Thoracic aorta (tissue), 2 donors: ENCODE measurements around the gene NSUN6. TPM values are rescaled to one million over a fixed set of nuclear protein-coding genes. Genes with fewer than 3 reads are reported as not detected.

Source experiments
- ATAC-seq: fragments of 150-250 bp; one replicate; pipeline ENCODE4 v1.8.0; 2017; ENCODE audit warnings: low read depth; ENCODE audit not compliant: insufficient number of reproducible peaks, low FRiP score
- DNase-seq: peaks from one replicate; pipeline ENCODE4 v3.0.0-alpha.2; 2020; ENCODE audit warnings: low spot score
- H3K27ac ChIP-seq, 2 donors: fragments of 200-600 bp; sonication (generic); 1 replicate in 1 of 2; 2 replicates in 1 of 2; pipeline ENCODE4 v1.5.1; 2016; ENCODE audit warnings: mild to moderate bottlenecking in 2 of 2, moderate library complexity in 2 of 2
- H3K27me3 ChIP-seq: fragments of 200-600 bp; sonication (generic); replicated peaks from 2 replicates; pipeline ENCODE4 v1.6.0; 2016; ENCODE audit warnings: mild to moderate bottlenecking; ENCODE audit not compliant: insufficient read depth
- H3K36me3 ChIP-seq: fragments of 200-600 bp; sonication (generic); one replicate; pipeline ENCODE4 v1.5.1; 2016
- H3K4me1 ChIP-seq, 2 donors: fragments of 200-600 bp; sonication (generic); 1 replicate in 1 of 2; 2 replicates in 1 of 2; pipeline versions ENCODE4 v1.5.1 to v1.6.0; 2016; ENCODE audit warnings: low read depth in 2 of 2, mild to moderate bottlenecking in 1 of 2; ENCODE audit not compliant: control insufficient read depth in 1 of 2
- H3K4me3 ChIP-seq: fragments of 200-600 bp; sonication (generic); 2 replicates; pipeline ENCODE4 v1.5.1; 2016; ENCODE audit warnings: mild to moderate bottlenecking
- H3K9me3 ChIP-seq: fragments of 200-600 bp; sonication (generic); 2 replicates; pipeline ENCODE4 v1.5.1; 2016
- total RNA-seq, 2 donors: library from RNA; depleted of rRNA; stranded (reverse); fragments of >200 nt; gene quantifications; one replicate each; pipeline versions ENCODE4 v1.1.0 to v1.2.3, GENCODE V29; 2016
- TF ChIP-seq, protein P1 (sequence below): fragments of 200-600 bp; sonication (generic); IDR thresholded peaks from one replicate; pipeline ENCODE4 v1.5.1; 2019; ENCODE audit warnings: antibody characterized with exemption

The NSUN6 gene
- total RNA-seq, 2 donors from 2014 or later, result 12.7 to 19.8 TPM

DNA sequence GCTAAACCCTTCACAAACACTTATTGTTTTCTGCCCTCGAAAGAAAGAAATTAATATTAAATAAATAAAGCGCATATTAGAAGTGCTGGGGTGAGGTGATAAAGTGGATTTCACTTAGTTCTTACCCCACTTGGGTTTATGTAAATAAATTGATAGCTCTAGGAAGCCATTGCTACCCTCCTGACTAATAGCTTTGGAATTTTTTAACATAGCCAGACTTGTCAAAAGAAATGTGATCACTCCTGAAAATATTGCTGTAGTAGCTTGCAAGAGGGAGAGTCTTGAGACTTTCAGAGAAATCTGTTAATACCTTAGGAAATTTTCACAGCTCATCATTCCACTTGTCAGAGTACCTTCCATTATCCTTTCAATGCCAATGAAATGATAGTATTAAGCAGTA lies 15.4 kb upstream of the NSUN6 start:
- Histone ChIP-seq H3K4me3 (no peak overlapping the region), H3K27ac (no peak overlapping the region), H3K27me3 (no peaks in the 10 kb centered on the region), H3K9me3 (no peaks in the 10 kb centered on the region), H3K36me3 (peaks cover 13% of the 10 kb centered on the region), H3K4me1 (peaks cover 8 to 45% of the 10 kb centered on the region in 2 donors)
- TF ChIP-seq, protein P1, sequence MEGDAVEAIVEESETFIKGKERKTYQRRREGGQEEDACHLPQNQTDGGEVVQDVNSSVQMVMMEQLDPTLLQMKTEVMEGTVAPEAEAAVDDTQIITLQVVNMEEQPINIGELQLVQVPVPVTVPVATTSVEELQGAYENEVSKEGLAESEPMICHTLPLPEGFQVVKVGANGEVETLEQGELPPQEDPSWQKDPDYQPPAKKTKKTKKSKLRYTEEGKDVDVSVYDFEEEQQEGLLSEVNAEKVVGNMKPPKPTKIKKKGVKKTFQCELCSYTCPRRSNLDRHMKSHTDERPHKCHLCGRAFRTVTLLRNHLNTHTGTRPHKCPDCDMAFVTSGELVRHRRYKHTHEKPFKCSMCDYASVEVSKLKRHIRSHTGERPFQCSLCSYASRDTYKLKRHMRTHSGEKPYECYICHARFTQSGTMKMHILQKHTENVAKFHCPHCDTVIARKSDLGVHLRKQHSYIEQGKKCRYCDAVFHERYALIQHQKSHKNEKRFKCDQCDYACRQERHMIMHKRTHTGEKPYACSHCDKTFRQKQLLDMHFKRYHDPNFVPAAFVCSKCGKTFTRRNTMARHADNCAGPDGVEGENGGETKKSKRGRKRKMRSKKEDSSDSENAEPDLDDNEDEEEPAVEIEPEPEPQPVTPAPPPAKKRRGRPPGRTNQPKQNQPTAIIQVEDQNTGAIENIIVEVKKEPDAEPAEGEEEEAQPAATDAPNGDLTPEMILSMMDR, result no peak
- ATAC-seq, result no peak
- no peak for DNase-seq

DNA sequence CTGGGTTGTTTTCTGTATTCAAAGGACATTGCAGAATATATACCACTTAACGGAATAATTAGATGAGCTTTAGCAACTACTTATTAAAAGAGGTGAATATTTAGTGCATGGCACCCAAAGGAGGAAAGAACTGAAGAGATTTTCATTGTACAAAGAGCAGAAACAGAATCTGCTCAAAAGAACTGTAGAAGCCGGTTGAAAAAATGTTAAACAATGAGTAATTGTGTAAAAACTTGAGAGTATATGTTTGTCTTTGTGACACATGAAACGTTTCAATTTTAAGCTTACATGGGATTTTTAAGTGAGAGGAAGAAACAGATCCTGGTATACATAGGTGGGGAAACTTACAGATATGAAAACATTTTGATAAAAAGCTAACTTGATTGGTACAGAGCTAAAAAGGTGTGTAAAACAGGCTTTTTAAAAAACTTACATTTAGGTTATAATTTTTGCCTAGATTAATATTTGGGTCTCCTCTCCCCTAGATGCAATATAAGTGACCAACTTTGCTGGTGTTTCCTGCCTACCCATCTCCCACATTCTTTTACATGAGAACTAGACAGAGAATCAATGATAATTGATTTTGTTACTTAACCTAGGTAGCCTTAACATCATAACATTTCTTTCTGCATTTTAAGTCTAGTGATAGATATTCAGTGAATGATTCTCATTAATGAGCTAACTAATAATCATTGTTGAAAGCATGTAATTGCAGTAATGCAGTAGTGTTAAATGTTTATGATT lies 14.6 kb upstream of the NSUN6 start:
- no peak for ATAC-seq
- Histone ChIP-seq H3K36me3 (peaks cover 5% of the 10 kb centered on the region), H3K27ac (no peak overlapping the region), H3K9me3 (no peaks in the 10 kb centered on the region), H3K27me3 (no peaks in the 10 kb centered on the region), H3K4me3 (no peak overlapping the region), H3K4me1 (peaks cover 14 to 54% of the 10 kb centered on the region in 2 donors)
- TF ChIP-seq, protein P1, result no peak
- DNase-seq, result no peak

DNA sequence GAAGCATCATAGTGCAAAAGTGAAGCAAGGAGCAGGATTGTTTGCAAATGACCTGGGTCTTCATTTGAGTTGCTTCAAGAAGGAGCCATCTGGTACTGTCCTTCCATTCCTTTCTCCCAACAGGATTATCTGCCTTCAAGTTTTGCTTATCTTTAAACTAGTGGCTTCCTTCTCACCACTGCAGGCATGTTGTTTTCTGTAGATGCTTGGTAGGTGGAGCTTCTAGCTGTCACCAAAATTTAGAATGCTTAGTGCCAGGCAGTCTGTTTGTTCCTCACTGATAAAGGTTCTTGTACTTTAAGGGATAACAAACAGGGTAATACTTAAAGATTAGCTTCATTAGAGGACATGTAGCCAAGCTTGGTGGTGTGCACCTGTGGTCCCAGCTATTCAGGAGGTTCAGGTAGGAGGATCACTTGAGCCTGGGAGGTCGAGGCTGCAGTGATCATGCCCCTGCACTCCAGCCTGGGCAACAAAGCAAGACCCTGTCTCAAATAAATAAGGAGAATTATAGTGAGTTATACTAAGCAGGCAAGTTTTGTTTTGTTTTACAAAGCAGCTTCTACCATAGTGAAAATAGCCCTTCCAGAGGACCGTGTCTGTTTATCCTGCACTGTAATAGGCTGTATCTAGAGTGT lies 13.6 kb upstream of the NSUN6 start:
- no peak overlapping the region for H3K4me3 ChIP-seq
- DNase-seq (no peak), ATAC-seq (no peak)
- no peak overlapping the region for H3K27ac ChIP-seq
- peaks cover under 1% of the 10 kb centered on the region for H3K36me3 ChIP-seq
- TF ChIP-seq, protein P1, result no peak
- peaks cover 18 to 62% of the 10 kb centered on the region in 2 donors for H3K4me1 ChIP-seq
- no peaks in the 10 kb centered on the region for H3K9me3 ChIP-seq
- H3K27me3 ChIP-seq, result no peaks in the 10 kb centered on the region

DNA sequence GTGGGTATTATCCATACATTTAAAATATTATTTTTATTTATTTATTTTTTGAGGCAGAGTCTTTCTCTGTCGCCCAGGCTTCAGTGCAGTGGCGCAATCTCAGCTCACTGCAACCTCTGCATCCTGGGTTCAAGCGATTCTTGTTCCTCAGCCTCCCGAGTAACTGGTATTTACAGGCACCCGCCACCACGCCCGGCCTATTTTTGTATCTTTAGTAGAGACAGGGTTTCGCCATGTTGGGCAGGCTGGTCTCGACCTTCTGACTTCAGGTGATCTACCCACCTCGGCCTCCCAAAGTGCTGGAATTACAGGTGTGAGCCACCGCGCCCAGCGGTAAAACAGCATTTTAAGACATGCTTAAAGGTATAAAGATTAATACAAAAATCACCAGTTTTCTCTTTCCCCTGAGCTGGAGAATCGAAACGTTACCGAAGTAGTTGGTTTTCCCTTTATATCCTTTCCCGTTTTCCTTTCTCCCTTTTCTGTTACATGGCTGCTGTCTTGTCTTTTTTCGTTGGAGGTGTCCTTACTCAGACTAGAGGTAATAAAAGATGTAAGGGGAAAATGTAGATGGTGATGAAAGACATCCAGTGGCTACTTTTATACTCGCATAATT lies 9.5 kb upstream of the NSUN6 start:
- no peak for DNase-seq
- H3K4me3 ChIP-seq, result peak overlapping the region; percentile 96
- H3K27me3 ChIP-seq, result no peaks in the 10 kb centered on the region
- H3K4me1 ChIP-seq, result peaks cover 18 to 54% of the 10 kb centered on the region in 2 donors
- ATAC-seq, result no peak
- TF ChIP-seq, protein P1, result no peak
- H3K9me3 ChIP-seq, result no peaks in the 10 kb centered on the region
- H3K36me3 ChIP-seq, result no peaks in the 10 kb centered on the region
- no peak overlapping the region for H3K27ac ChIP-seq

DNA sequence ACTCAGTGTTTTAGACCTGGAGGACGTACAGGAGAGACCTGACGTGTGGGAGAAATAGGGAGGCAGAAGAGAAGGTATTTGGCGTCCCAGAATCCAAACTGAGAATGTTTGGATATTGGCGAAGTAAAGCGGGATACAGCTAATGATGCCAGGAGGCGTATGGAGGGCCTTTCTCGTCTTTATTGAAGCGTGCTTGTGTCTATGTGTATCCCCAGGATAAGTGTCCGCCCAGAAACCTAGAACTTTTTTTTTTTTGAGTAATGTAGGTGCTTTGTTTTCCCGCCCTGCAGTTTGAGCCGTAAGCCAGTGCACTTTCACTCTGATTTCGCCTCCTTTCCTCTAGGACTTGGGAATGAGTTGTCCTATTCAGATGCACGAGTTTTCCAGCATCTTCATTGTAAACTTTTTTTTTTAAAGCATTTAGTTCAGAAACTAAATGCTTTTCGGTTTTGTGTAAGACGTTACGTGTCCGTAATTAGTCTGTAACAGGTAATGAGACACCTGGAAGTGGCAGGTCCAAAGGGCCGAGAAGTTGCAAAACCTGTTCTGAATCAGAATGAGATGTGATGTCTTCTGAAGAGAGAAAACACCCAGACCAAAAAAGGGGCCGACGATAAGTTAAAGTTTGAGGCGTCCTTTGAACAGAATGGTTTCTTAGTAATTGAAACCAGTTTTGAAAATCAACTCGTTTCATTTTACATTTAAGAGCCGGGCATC lies 8.6 kb upstream of the NSUN6 start:
- H3K9me3 ChIP-seq, result no peaks in the 10 kb centered on the region
- ATAC-seq (no peak), DNase-seq (no peak)
- H3K4me1 ChIP-seq, result peaks cover 18 to 44% of the 10 kb centered on the region in 2 donors
- H3K36me3 ChIP-seq, result no peaks in the 10 kb centered on the region
- H3K27ac ChIP-seq, result peak overlapping the region; percentile 98
- H3K27me3 ChIP-seq, result no peaks in the 10 kb centered on the region
- H3K4me3 ChIP-seq, result peak overlapping the region; percentile 96
- TF ChIP-seq, protein P1, result no peak
